Measurements from ENCODE around the gene PCBP3. TPM values are rescaled to one million over a fixed set of nuclear protein-coding genes. Genes with fewer than 3 reads are reported as not detected.

Gene PCBP3
- polyA plus RNA-seq, 1 donor: 0.89 TPM

DNA sequence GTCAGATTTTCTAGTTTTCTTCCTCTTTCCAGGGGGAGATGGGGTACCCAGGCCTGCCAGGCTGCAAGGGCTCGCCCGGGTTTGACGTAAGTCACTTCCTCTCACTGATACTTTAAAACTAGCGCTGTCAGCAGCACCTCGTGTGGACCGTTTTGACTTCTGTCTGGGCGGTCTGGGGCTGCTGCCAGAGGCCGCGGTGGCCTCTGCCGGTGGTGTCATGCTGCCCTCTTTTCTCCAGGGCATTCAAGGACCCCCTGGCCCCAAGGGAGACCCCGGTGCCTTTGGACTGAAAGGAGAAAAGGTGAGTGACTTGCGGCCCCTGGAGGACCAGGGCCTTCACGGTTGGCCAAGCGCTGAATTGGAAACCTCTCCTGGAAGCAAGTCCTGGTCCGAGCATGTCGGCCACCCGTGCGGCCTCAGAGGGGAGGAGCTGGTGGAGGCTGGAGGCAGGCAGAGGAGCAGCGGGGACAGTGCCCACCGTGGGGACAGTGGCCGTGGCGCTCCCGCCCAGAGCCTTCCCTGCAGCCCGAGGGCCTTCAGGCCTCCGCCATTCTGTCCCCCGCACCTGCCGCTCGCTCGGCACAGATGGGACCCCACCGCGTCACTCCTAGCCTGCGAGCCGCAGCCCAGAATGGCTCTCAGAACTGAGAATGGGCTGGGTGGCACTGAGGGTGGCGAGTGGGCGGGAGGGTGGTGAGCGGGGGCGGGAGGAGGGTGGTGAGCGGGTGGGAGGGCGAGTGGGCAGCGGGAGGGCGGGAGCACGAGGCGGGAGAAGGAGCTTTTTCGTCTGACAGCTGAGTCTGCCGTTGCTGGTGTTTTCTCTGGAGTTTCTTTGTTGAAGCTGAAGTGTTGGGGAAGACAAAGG is 347.4 kb downstream of the PCBP3 start:
- no peak for DNase-seq (ENCODE audit: low read depth)

GRCh38 chr21:45991606-45992300 is 348.2 kb downstream of the PCBP3 start:
- no peak for DNase-seq (ENCODE audit: low read depth)

Other genes starting within 250 kb of the PCBP3 start
- gene COL18A1, start 238.6 kb upstream of the PCBP3 start, polyA plus RNA-seq (ENCODE audit: insufficient read length): 73.4 TPM
- 8.5 TPM for gene SLC19A1, start 101.3 kb upstream of the PCBP3 start, polyA plus RNA-seq (ENCODE audit: insufficient read length)

Measured in forelimb muscle (tissue), 1 donor.